Naive thymus-derived CD4-positive, alpha-beta T cell (primary cell): ENCODE measurements around the gene CCL2. TPM values are rescaled to one million over a fixed set of nuclear protein-coding genes. Genes with fewer than 3 reads are reported as not detected.

Source experiments
- ATAC-seq: fragments of 150-1000 bp; cut with Tn5 transposase; 2 replicates; pipeline ENCODE4 v1.10.0; 2021; ENCODE audit warnings: mild to moderate bottlenecking, moderate library complexity
- CTCF ChIA-PET: fragments of 350-600 bp; sonication (Branson Sonifier 250); formaldehyde crosslinking; loops from one replicate; lab custom pipeline; 2021; ENCODE audit warnings: antibody characterized with exemption; lab: Charles Lee
- POLR2A ChIA-PET: fragments of 350-600 bp; sonication (Branson Sonifier 250); formaldehyde crosslinking; loops from one replicate; lab custom pipeline; 2021; ENCODE audit warnings: antibody characterized with exemption, inconsistent platforms; lab: Charles Lee
- DNase-seq, 9 donors: peaks; one replicate each; pipeline versions ENCODE4 v3.0.0 to v3.0.0-alpha.2; 2020 to 2022; ENCODE audit warnings: mixed read lengths in 1 of 9
- H3K27ac ChIP-seq: one replicate; pipeline ENCODE4 v1.7.0; 2013; ENCODE audit warnings: mild to moderate bottlenecking, low read depth, low read length, moderate library complexity
- H3K27me3 ChIP-seq, 2 donors: one replicate each; pipeline ENCODE4 v1.7.0; 2013; ENCODE audit warnings: low read length in 2 of 2, mild to moderate bottlenecking in 2 of 2, moderate library complexity in 2 of 2; ENCODE audit not compliant: control insufficient read depth in 2 of 2, insufficient read depth in 2 of 2
- H3K36me3 ChIP-seq, 3 experiments: 1 replicate in 2 of 3; 2 replicates in 1 of 3; pipeline ENCODE4 v1.7.0; 2013; ENCODE audit warnings: low read length in 3 of 3, mild to moderate bottlenecking in 3 of 3, moderate library complexity in 1 of 3; ENCODE audit not compliant: insufficient read depth in 3 of 3, control insufficient read depth in 2 of 3
- H3K4me1 ChIP-seq, 2 donors: one replicate each; pipeline ENCODE4 v1.7.0; 2013; ENCODE audit warnings: low read length in 2 of 2, mild to moderate bottlenecking in 2 of 2, moderate library complexity in 1 of 2; ENCODE audit not compliant: control insufficient read depth in 2 of 2, insufficient read depth in 2 of 2
- H3K4me3 ChIP-seq: 2 replicates; pipeline ENCODE4 v1.7.0; 2013; ENCODE audit warnings: mild to moderate bottlenecking, low read length
- H3K9me3 ChIP-seq, 3 experiments: 1 replicate in 2 of 3; 2 replicates in 1 of 3; pipeline ENCODE4 v1.7.0; 2013; ENCODE audit warnings: low read length in 3 of 3; ENCODE audit not compliant: control insufficient read depth in 2 of 3
- H3K27ac Mint-ChIP-seq, 9 donors: one replicate each; pipeline ENCODE4 v1.8.0; 2020 to 2022; ENCODE audit warnings: mixed read lengths in 9 of 9, mild to moderate bottlenecking in 8 of 9, moderate library complexity in 5 of 9, inconsistent platforms in 2 of 9
- H3K27me3 Mint-ChIP-seq, 5 donors: one replicate each; pipeline ENCODE4 v1.8.0; 2021 to 2022; ENCODE audit warnings: mixed read lengths in 5 of 5, mild to moderate bottlenecking in 1 of 5
- H3K36me3 Mint-ChIP-seq, 5 donors: one replicate each; pipeline ENCODE4 v1.8.0; 2020 to 2022; ENCODE audit warnings: mixed read lengths in 5 of 5, mild to moderate bottlenecking in 3 of 5, inconsistent platforms in 1 of 5
- H3K4me1 Mint-ChIP-seq, 7 donors: one replicate each; pipeline ENCODE4 v1.8.0; 2020 to 2022; ENCODE audit warnings: mixed read lengths in 7 of 7, mild to moderate bottlenecking in 3 of 7, inconsistent platforms in 1 of 7
- H3K4me3 Mint-ChIP-seq, 10 donors: one replicate each; pipeline ENCODE4 v1.8.0; 2020 to 2022; ENCODE audit warnings: mild to moderate bottlenecking in 10 of 10, mixed read lengths in 10 of 10, moderate library complexity in 6 of 10, inconsistent platforms in 2 of 10
- H3K9me3 Mint-ChIP-seq, 11 donors: one replicate each; pipeline ENCODE4 v1.8.0; 2020 to 2022; ENCODE audit warnings: mixed read lengths in 11 of 11, mild to moderate bottlenecking in 4 of 11, inconsistent platforms in 1 of 11, moderate library complexity in 1 of 11
- intact Hi-C, 2 donors: fragments of 100-400 bp; cut with micrococcal nuclease; formaldehyde crosslinking; loops; one replicate each; pipeline ENCODE4 v1.15.1; 2023
- polyA plus RNA-seq, 2 donors: library from polyadenylated mRNA; unstranded; fragments of 300-500 nt; fragmentation: Illumina TruSeq; gene quantifications; one replicate each; pipeline ENCODE4 v1.2.3, GENCODE V29; 2021
- total RNA-seq, 6 experiments: library from RNA in 5 of 6; stranded (reverse) in 5 of 6; gene quantifications; 1 replicate in 5 of 6; 2 replicates in 1 of 6; pipeline ENCODE4 v1.2.3 and lab custom pipeline; 2021 to 2026

CCL2 gene
- total and polyA plus RNA-seq, 7 experiments from 2014 or later: 0.31 to 13.6 (median 10.4) TPM; not detected in 4

- no peak overlapping the region for H3K27ac Mint-ChIP-seq
- no peaks in the 10 kb centered on the region for H3K36me3 Mint-ChIP-seq
- Histone ChIP-seq H3K4me3 (no peak overlapping the region), H3K36me3 (no peaks in the 10 kb centered on the region), H3K4me1 (no peaks in the 10 kb centered on the region), H3K27me3 (peaks cover 0 to 3% of the 10 kb centered on the region in 2 donors), H3K27ac (no peak overlapping the region), H3K9me3 (no peaks in the 10 kb centered on the region)
- ChIA-PET CTCF (no interaction called here), POLR2A (no interaction called here)
- peaks cover 9 to 26% (median 24%) of the 10 kb centered on the region in 5 donors for H3K27me3 Mint-ChIP-seq
- peaks cover 0 to 6% (median 3%) of the 10 kb centered on the region in 11 donors for H3K9me3 Mint-ChIP-seq
- ATAC-seq (no peak), DNase-seq (no peak)
- no peak overlapping the region for H3K4me3 Mint-ChIP-seq
- intact Hi-C loops: no loop called here
- H3K4me1 Mint-ChIP-seq: peaks cover 0 to 35% (median 0%) of the 10 kb centered on the region in 7 donors
Observed at GRCh38 chr17:34299956-34300577, 45.0 kb downstream of the CCL2 start.

- no peak for ATAC-seq
- H3K4me3 Mint-ChIP-seq: no peak overlapping the region
Observed at GRCh38 chr17:34300652-34301370, 45.7 kb downstream of the CCL2 start.

GRCh38 chr17:34301986-34302385, 46.9 kb downstream of the CCL2 start:
- Histone ChIP-seq H3K4me1 (no peaks in the 10 kb centered on the region), H3K27me3 (peaks cover 0 to 3% of the 10 kb centered on the region in 2 donors), H3K9me3 (no peaks in the 10 kb centered on the region), H3K27ac (no peak overlapping the region), H3K4me3 (no peak overlapping the region), H3K36me3 (no peaks in the 10 kb centered on the region)
- Mint-ChIP-seq H3K27me3 (peaks cover 9 to 30% (median 27%) of the 10 kb centered on the region in 5 donors), H3K36me3 (no peaks in the 10 kb centered on the region), H3K4me1 (peaks cover 0 to 44% (median 0%) of the 10 kb centered on the region in 7 donors), H3K27ac (peak overlapping the region in 1 of 9 donors; percentile 13), H3K4me3 (no peak overlapping the region), H3K9me3 (peaks cover 0 to 5% (median 3%) of the 10 kb centered on the region in 11 donors)
- DNase-seq: no peak
- ChIA-PET POLR2A (no interaction called here), CTCF (no interaction called here)
- ATAC-seq: no peak
- intact Hi-C loops: no loop called here

More at GRCh38 chr17:34300652-34301370, 45.7 kb downstream of the CCL2 start:
- POLR2A ChIA-PET: no interaction called here
- no peak overlapping the region for H3K27ac ChIP-seq
- H3K36me3 ChIP-seq: no peaks in the 10 kb centered on the region
- CTCF ChIA-PET: no interaction called here
- no peaks in the 10 kb centered on the region for H3K4me1 ChIP-seq
- Mint-ChIP-seq H3K36me3 (no peaks in the 10 kb centered on the region), H3K27ac (no peak overlapping the region), H3K4me1 (peaks cover 0 to 37% (median 0%) of the 10 kb centered on the region in 7 donors), H3K27me3 (peaks cover 9 to 26% (median 24%) of the 10 kb centered on the region in 5 donors), H3K9me3 (peaks cover 0 to 5% (median 3%) of the 10 kb centered on the region in 11 donors)
- no peak overlapping the region for H3K4me3 ChIP-seq
- DNase-seq: no peak
- peaks cover 0 to 3% of the 10 kb centered on the region in 2 donors for H3K27me3 ChIP-seq
- intact Hi-C loops: no loop called here
- H3K9me3 ChIP-seq: no peaks in the 10 kb centered on the region

- H3K9me3 Mint-ChIP-seq: peaks cover 0 to 5% (median 3%) of the 10 kb centered on the region in 11 donors
- ATAC-seq (no peak), DNase-seq (no peak)
- H3K4me3 ChIP-seq: no peak overlapping the region
- POLR2A ChIA-PET: no interaction called here
- H3K36me3 ChIP-seq: no peaks in the 10 kb centered on the region
- CTCF ChIA-PET: no interaction called here
- peaks cover 0 to 3% of the 10 kb centered on the region in 2 donors for H3K27me3 ChIP-seq
- H3K4me1 Mint-ChIP-seq: peaks cover 0 to 50% (median 0%) of the 10 kb centered on the region in 7 donors
- no peaks in the 10 kb centered on the region for H3K4me1 ChIP-seq
- no peaks in the 10 kb centered on the region for H3K9me3 ChIP-seq
- H3K36me3 Mint-ChIP-seq: no peaks in the 10 kb centered on the region
- no peak overlapping the region for H3K4me3 Mint-ChIP-seq
- no peak overlapping the region for H3K27ac ChIP-seq
- no peak overlapping the region for H3K27ac Mint-ChIP-seq
- H3K27me3 Mint-ChIP-seq: peaks cover 9 to 37% (median 27%) of the 10 kb centered on the region in 5 donors
- intact Hi-C loops: no loop called here
Observed at GRCh38 chr17:34302636-34303035, 47.6 kb downstream of the CCL2 start.

- Mint-ChIP-seq H3K27me3 (peaks cover 5 to 33% (median 24%) of the 10 kb centered on the region in 5 donors), H3K27ac (no peak overlapping the region), H3K36me3 (no peaks in the 10 kb centered on the region), H3K4me1 (peaks cover 0 to 53% (median 0%) of the 10 kb centered on the region in 7 donors), H3K4me3 (no peak overlapping the region), H3K9me3 (peaks cover 0 to 3% (median under 1%) of the 10 kb centered on the region in 11 donors)
- Histone ChIP-seq H3K4me3 (no peak overlapping the region), H3K4me1 (no peaks in the 10 kb centered on the region), H3K36me3 (no peaks in the 10 kb centered on the region), H3K9me3 (no peaks in the 10 kb centered on the region), H3K27me3 (peaks cover 0 to 3% of the 10 kb centered on the region in 2 donors), H3K27ac (no peak overlapping the region)
- ChIA-PET POLR2A (no interaction called here), CTCF (no interaction called here)
- intact Hi-C loops: no loop called here
- DNase-seq: no peak
- ATAC-seq: no peak
Observed at GRCh38 chr17:34303606-34304005, 48.5 kb downstream of the CCL2 start.

GRCh38 chr17:34305061-34305460, 50.0 kb downstream of the CCL2 start:
- Histone ChIP-seq H3K4me3 (no peak overlapping the region), H3K9me3 (no peaks in the 10 kb centered on the region), H3K27ac (no peak overlapping the region), H3K36me3 (no peaks in the 10 kb centered on the region), H3K27me3 (peaks cover 0 to 3% of the 10 kb centered on the region in 2 donors), H3K4me1 (no peaks in the 10 kb centered on the region)
- CTCF ChIA-PET: no interaction called here
- intact Hi-C loops: no loop called here
- Mint-ChIP-seq H3K27ac (no peak overlapping the region), H3K36me3 (no peaks in the 10 kb centered on the region), H3K27me3 (peaks cover 0 to 28% (median 10%) of the 10 kb centered on the region in 5 donors), H3K9me3 (peaks cover 0 to 3% (median 0%) of the 10 kb centered on the region in 11 donors), H3K4me3 (no peak overlapping the region), H3K4me1 (peaks cover 0 to 53% (median 0%) of the 10 kb centered on the region in 7 donors)
- no peak for DNase-seq
- no peak for ATAC-seq
- POLR2A ChIA-PET: no interaction called here
